GM23338 (cell line): ENCODE data around the gene ARHGAP19.

Experiments used
- EZH2 ChIP-seq: fragments of 200-600 bp; sonication (generic); IDR thresholded peaks from one replicate; pipeline ENCODE4 v1.8.0; 2017; ENCODE audit warnings: antibody characterized with exemption, mild to moderate bottlenecking, low read depth; ENCODE audit not compliant: unreplicated experiment
- EZH2phosphoT487 ChIP-seq: fragments of 200-600 bp; sonication (generic); IDR thresholded peaks from one replicate; pipeline ENCODE4 v1.8.1; 2018; ENCODE audit warnings: antibody characterized with exemption; ENCODE audit not compliant: unreplicated experiment
- POLR2AphosphoS5 ChIP-seq: IDR thresholded peaks from 2 replicates; pipeline ENCODE4 v1.6.1; 2016; ENCODE audit warnings: antibody characterized with exemption, low read depth
- TF ChIP-seq, protein P1 (sequence below): IDR thresholded peaks from one replicate; pipeline ENCODE4 v1.6.1; 2018; ENCODE audit warnings: antibody characterized with exemption; ENCODE audit not compliant: unreplicated experiment
- TF ChIP-seq, protein P2 (sequence below), 2 experiments: fragments of 200-600 bp in 1 of 2; sonication (generic) in 1 of 2; conservative IDR thresholded peaks; 2 replicates each; pipeline versions ENCODE4 v1.5.1 to v1.6.1; 2016 to 2017; ENCODE audit warnings: antibody characterized with exemption in 2 of 2, low read depth in 2 of 2, mild to moderate bottlenecking in 2 of 2, moderate library complexity in 1 of 2

DNA sequence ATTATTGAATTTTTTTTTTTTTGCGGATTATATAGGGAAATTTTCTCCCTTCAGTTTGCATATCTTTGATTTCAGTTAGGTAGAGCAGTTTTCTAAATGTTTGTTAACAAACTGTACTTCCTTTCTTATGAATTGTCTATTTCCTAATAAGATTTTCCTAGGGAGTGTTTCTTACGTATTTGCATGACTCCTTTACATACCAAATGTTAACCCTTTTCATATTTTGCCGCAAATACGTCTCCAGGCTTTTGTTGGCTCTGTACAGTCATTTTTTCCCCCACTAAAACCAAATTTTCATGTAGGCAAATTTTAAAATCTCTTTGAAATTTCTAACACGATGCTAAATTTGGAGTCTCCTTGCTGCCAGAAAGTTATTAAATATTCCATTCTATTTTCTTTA is 44.0 kb upstream of the ARHGAP19 start:
- TF ChIP-seq, protein P1, sequence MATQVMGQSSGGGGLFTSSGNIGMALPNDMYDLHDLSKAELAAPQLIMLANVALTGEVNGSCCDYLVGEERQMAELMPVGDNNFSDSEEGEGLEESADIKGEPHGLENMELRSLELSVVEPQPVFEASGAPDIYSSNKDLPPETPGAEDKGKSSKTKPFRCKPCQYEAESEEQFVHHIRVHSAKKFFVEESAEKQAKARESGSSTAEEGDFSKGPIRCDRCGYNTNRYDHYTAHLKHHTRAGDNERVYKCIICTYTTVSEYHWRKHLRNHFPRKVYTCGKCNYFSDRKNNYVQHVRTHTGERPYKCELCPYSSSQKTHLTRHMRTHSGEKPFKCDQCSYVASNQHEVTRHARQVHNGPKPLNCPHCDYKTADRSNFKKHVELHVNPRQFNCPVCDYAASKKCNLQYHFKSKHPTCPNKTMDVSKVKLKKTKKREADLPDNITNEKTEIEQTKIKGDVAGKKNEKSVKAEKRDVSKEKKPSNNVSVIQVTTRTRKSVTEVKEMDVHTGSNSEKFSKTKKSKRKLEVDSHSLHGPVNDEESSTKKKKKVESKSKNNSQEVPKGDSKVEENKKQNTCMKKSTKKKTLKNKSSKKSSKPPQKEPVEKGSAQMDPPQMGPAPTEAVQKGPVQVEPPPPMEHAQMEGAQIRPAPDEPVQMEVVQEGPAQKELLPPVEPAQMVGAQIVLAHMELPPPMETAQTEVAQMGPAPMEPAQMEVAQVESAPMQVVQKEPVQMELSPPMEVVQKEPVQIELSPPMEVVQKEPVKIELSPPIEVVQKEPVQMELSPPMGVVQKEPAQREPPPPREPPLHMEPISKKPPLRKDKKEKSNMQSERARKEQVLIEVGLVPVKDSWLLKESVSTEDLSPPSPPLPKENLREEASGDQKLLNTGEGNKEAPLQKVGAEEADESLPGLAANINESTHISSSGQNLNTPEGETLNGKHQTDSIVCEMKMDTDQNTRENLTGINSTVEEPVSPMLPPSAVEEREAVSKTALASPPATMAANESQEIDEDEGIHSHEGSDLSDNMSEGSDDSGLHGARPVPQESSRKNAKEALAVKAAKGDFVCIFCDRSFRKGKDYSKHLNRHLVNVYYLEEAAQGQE, result no peak
- TF ChIP-seq, protein P2, sequence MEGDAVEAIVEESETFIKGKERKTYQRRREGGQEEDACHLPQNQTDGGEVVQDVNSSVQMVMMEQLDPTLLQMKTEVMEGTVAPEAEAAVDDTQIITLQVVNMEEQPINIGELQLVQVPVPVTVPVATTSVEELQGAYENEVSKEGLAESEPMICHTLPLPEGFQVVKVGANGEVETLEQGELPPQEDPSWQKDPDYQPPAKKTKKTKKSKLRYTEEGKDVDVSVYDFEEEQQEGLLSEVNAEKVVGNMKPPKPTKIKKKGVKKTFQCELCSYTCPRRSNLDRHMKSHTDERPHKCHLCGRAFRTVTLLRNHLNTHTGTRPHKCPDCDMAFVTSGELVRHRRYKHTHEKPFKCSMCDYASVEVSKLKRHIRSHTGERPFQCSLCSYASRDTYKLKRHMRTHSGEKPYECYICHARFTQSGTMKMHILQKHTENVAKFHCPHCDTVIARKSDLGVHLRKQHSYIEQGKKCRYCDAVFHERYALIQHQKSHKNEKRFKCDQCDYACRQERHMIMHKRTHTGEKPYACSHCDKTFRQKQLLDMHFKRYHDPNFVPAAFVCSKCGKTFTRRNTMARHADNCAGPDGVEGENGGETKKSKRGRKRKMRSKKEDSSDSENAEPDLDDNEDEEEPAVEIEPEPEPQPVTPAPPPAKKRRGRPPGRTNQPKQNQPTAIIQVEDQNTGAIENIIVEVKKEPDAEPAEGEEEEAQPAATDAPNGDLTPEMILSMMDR (conservative IDR thresholded peaks at IDR 0.05; ENCODE audit: low read depth in 2 of 2), result no peak
- TF ChIP-seq EZH2phosphoT487, result no peak
- no peak for TF ChIP-seq EZH2
- no peak for TF ChIP-seq POLR2AphosphoS5
